ENCODE measurements around the gene DCXR.

GRCh38 chr17:82012640-82013295, 24.7 kb downstream of the DCXR start:
- TF ChIP-seq POLR2A (IDR thresholded peaks at IDR 0.05) (no peak), CTCF (IDR thresholded peaks at IDR 0.05 in 4 of 5, conservative IDR thresholded peaks at IDR 0.05 in 1 of 5) (no peak)

All from gastrocnemius medialis (tissue), 4 donors.